ENCODE measurements around the gene HLA-DQA2. TPM values are rescaled to one million over a fixed set of nuclear protein-coding genes. Genes with fewer than 3 reads are reported as not detected.
"Not testable (repeated sequence)": the region's sequence is repeated elsewhere in the genome, so short reads cannot be mapped to it uniquely, and the experiment has no call there.

The HLA-DQA2 gene
- total RNA-seq (not detected), polyA plus RNA-seq (under 1 TPM in 1 of 2 donors, not detected in 1; 0.77 TPM)

DNA sequence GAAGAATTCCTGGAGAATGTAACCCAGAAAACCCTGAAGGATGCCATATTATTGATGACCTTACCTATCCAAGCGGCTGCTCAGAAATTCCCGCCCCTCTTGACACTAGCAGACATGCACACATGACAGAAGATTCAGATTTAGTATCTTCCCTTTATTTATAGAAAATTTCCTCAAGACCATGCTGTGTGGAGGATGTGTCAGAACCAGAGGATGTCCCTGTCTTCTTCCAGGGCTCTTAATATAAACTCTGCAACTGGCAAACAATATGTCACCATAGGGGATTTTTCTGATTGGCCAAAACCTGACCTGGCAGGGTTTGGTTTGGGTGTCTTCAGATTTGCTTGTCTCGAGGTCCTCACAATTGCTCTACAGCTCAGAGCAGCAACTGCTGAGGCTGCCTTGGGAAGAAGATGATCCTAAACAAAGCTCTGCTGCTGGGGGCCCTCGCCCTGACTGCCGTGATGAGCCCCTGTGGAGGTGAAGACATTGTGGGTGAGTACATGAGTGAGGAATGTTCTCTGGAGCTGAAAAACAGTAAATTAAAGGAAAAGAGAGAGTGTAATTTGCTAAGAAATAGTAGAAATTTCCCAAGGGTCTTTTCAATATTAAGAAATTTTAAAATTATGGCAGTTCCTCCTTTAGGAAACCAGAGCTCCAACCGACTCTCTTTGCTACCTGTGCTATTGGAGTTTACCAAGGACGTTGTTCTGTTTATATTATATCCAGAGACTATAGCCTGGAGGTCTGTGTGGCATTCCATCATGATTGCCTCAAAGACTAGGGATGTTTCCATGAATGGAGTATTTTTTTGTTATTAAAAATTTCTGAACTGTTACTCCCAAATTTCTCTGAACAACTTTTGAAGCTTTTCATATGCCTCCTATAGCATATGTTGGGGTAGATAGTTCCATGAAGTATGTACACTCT, at the start of gene HLA-DQA2:
HLA-DQA2 (plus strand) TSS at position 361 of the 930 bp plus-strand sequence; CDS start at position 414, 53 bp downstream.
- Mint-ChIP-seq H3K27me3 (peaks cover 27% of the 10 kb centered on the region in 2 donors), H3K27ac (no peak within 1 kb of the TSS), H3K36me3 (no peaks in the 10 kb centered on the region), H3K9me3 (no peaks in the 10 kb centered on the region), H3K4me1 (peaks cover 0 to 2% (median 0%) of the 10 kb centered on the region in 4 donors), H3K4me3 (no peak within 1 kb of the TSS)
- H3K27ac ChIP-seq (ENCODE audit: low read depth, low read length) = no peak within 1 kb of the TSS
- no peaks in the 10 kb centered on the region for H3K9me3 ChIP-seq (ENCODE audit: control insufficient read depth in 1 of 2, low read length in 2 of 2)
- no peak within 1 kb of the TSS for H3K4me3 ChIP-seq (ENCODE audit: low read length in 2 of 2)
- intact Hi-C loops (cut with micrococcal nuclease) = no loop called here
- ChIA-PET POLR2A (ENCODE audit: partially characterized antibody) (no interaction called here), CTCF (ENCODE audit: partially characterized antibody) (interaction anchor here (0.8 kb wide), 1 partner anchor 328 kb away, joined by 3 read pairs; no protein-coding TSS in a partner anchor)
- DNase-seq = no peak
- no peaks in the 10 kb centered on the region for H3K4me1 ChIP-seq (ENCODE audit: insufficient read depth, low read length)
- peaks cover 4% of the 10 kb centered on the region for H3K27me3 ChIP-seq (ENCODE audit: insufficient read depth, low read length)
- no peaks in the 10 kb centered on the region for H3K36me3 ChIP-seq (ENCODE audit: insufficient read depth, low read length)

DNA sequence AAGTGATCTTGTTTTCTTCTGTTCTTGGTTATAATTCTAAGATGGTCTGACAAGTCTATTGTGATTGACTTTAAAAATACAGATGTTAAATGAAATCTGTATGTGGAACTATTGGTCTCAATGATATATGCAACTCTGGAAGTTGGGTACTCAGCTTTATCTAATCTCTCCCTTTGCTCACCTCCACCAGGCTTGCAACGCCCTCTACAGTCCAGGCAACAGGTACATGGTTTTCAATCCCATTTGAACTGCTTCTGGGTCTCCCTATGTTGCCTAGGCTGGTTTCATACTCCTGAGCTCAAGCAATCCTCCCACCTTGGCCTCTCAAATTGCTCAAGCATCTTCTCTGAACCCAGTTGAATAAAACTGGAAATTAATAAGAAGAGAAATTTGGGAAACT, 49.2 kb upstream of the HLA-DQA2 start:
- H3K27ac ChIP-seq (ENCODE audit: low read depth, low read length) = no peak overlapping the region
- Mint-ChIP-seq H3K9me3 (peaks cover 0 to 7% (median 0%) of the 10 kb centered on the region in 8 donors), H3K4me3 (no peak overlapping the region), H3K36me3 (no peaks in the 10 kb centered on the region), H3K27ac (no peak overlapping the region), H3K4me1 (peaks cover 5 to 15% (median 11%) of the 10 kb centered on the region in 4 donors), H3K27me3 (peaks cover 22 to 31% of the 10 kb centered on the region in 2 donors)
- H3K9me3 ChIP-seq (ENCODE audit: control insufficient read depth in 1 of 2, low read length in 2 of 2) = no peaks in the 10 kb centered on the region
- peak; percentile 39 to 72 (median 65) for DNase-seq
- intact Hi-C loops (cut with micrococcal nuclease) = loop anchor here (1.0 to 2.0 kb wide), 2 partner anchors 260 to 277 kb away; no protein-coding TSS in a partner anchor
- H3K4me1 ChIP-seq (ENCODE audit: insufficient read depth, low read length) = peaks cover 16% of the 10 kb centered on the region
- ChIA-PET POLR2A (ENCODE audit: partially characterized antibody) (interaction anchor here (0.9 to 1.3 kb wide), 2 partner anchors 70 to 176 kb away, joined by 3 read pairs; no protein-coding TSS in a partner anchor), CTCF (ENCODE audit: partially characterized antibody) (interaction anchor here (0.9 to 1.6 kb wide), 8 partner anchors 8 to 278 kb away, joined by 3 to 13 read pairs (median 4); no protein-coding TSS in a partner anchor)
- H3K36me3 ChIP-seq (ENCODE audit: insufficient read depth, low read length) = no peaks in the 10 kb centered on the region
- no peaks in the 10 kb centered on the region for H3K27me3 ChIP-seq (ENCODE audit: insufficient read depth, low read length)
- no peak overlapping the region for H3K4me3 ChIP-seq (ENCODE audit: low read length in 2 of 2)

DNA sequence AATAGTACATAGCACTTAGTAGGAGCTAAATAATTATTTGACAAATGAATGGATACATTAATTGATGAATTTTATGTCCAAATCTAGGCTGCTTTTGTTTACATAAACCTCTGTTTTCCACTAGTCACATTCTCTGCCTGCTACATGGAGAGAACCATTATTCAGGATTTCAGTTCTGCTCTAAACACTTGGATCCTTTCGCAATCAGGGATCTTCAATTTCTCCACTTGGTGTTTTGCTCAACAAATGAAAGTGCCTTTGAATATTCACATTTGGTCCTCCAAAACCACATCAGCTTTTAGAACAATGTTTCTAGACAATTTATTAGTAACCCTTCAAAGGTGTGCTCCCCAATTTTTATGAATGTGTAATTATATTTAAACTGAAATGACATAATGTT, 44.2 kb upstream of the HLA-DQA2 start:
- Histone ChIP-seq H3K4me1 (ENCODE audit: insufficient read depth, low read length) (peaks cover under 1% of the 10 kb centered on the region), H3K4me3 (ENCODE audit: low read length in 2 of 2) (no peak overlapping the region), H3K9me3 (ENCODE audit: control insufficient read depth in 1 of 2, low read length in 2 of 2) (no peaks in the 10 kb centered on the region), H3K36me3 (ENCODE audit: insufficient read depth, low read length) (no peaks in the 10 kb centered on the region), H3K27me3 (ENCODE audit: insufficient read depth, low read length) (peaks cover 4% of the 10 kb centered on the region), H3K27ac (ENCODE audit: low read depth, low read length) (no peak overlapping the region)
- H3K9me3 Mint-ChIP-seq = peaks cover 0 to 8% (median 0%) of the 10 kb centered on the region in 8 donors
- no peak for DNase-seq
- ChIA-PET CTCF (ENCODE audit: partially characterized antibody) (interaction anchor here (0.7 to 1.7 kb wide), 4 partner anchors 75 to 283 kb away, joined by 3 to 6 read pairs (median 6); no protein-coding TSS in a partner anchor), POLR2A (ENCODE audit: partially characterized antibody) (no interaction called here)
- intact Hi-C loops (cut with micrococcal nuclease) = no loop called here
- H3K4me1 Mint-ChIP-seq = peaks cover 2 to 4% (median 2%) of the 10 kb centered on the region in 4 donors
- H3K36me3 Mint-ChIP-seq = no peaks in the 10 kb centered on the region
- H3K27ac Mint-ChIP-seq = no peak overlapping the region
- H3K27me3 Mint-ChIP-seq = peaks cover 37 to 42% of the 10 kb centered on the region in 2 donors
- H3K4me3 Mint-ChIP-seq = no peak overlapping the region

DNA sequence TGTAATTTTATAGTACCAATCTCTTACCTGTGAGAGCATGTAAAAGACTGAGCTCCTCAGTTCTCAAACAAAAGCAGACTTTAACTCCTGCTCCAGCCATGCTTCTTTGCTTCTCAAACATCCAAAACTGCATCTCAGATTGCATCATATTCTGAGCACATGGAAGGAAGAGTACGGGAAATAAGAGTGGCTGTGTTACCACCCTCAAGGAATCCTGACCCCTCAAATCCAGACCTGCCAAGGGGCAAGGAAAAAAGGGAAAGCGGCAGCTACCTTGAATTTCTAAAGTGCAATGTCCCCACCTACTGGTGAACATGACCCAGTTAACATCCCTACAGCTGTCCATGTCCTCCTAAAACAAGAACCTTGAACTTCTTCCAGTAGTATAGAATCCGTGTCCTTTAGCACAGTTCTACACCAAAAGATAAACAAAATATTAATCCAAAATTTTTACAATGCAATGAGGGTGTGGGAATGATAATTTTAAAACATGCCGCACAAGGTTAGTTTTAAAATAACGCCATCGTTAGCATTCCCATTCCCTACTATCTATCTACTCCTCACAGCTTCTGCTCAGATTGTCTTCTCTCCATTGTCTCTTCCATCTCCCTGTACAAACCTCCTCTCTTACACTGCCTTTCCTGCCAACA, 40.7 kb upstream of the HLA-DQA2 start:
- H3K4me1 ChIP-seq (ENCODE audit: insufficient read depth, low read length) = no peaks in the 10 kb centered on the region
- ChIA-PET POLR2A (ENCODE audit: partially characterized antibody) (interaction anchor here (1.5 kb wide), 1 partner anchor 78 kb away, joined by 4 read pairs; no protein-coding TSS in a partner anchor), CTCF (ENCODE audit: partially characterized antibody) (interaction anchor here (0.6 to 5.4 kb wide), 20 partner anchors 8 to 289 kb away, joined by 3 to 96 read pairs (median 5); no protein-coding TSS in a partner anchor)
- peaks cover 0 to 4% (median 1%) of the 10 kb centered on the region in 4 donors for H3K4me1 Mint-ChIP-seq
- peaks cover 0 to 3% (median 0%) of the 10 kb centered on the region in 8 donors for H3K9me3 Mint-ChIP-seq
- peak overlapping the region in 1 of 7 donors; percentile 90 for H3K27ac Mint-ChIP-seq
- no peak overlapping the region for H3K4me3 ChIP-seq (ENCODE audit: low read length in 2 of 2)
- peak in 4 of 5 donors; percentile 29 to 45 (median 38) for DNase-seq
- no peaks in the 10 kb centered on the region for H3K9me3 ChIP-seq (ENCODE audit: control insufficient read depth in 1 of 2, low read length in 2 of 2)
- H3K36me3 Mint-ChIP-seq = no peaks in the 10 kb centered on the region
- H3K36me3 ChIP-seq (ENCODE audit: insufficient read depth, low read length) = no peaks in the 10 kb centered on the region
- H3K4me3 Mint-ChIP-seq = peak overlapping the region in 2 of 8 donors; percentile 35 to 58
- intact Hi-C loops (cut with micrococcal nuclease) = loop anchor here (1.0 to 2.0 kb wide), 5 partner anchors 78 to 287 kb away; no protein-coding TSS in a partner anchor
- peaks cover 9% of the 10 kb centered on the region for H3K27me3 ChIP-seq (ENCODE audit: insufficient read depth, low read length)
- peaks cover 24 to 26% of the 10 kb centered on the region in 2 donors for H3K27me3 Mint-ChIP-seq
- H3K27ac ChIP-seq (ENCODE audit: low read depth, low read length) = no peak overlapping the region

DNA sequence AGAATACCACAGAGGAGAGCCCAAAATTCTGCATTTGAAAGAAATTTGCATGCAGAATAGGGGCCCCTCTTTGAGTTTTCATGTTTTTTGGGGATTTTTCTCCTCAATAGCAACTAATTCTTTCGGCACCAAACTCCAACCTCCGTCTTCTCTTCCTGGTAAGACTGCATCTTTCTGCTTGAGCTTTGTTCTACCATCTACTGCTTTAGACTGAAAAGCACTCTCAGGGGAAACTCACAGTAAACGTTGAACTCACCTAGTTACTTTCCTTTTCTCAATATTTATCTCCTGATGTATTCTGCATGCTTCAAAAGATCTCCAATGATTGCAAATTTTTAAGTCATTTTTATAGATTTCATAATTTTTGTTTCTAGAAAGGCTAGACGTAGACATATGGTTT, 37.8 kb upstream of the HLA-DQA2 start:
- Histone ChIP-seq H3K4me3 (ENCODE audit: low read length in 2 of 2) (no peak overlapping the region), H3K27me3 (ENCODE audit: insufficient read depth, low read length) (peaks cover 9% of the 10 kb centered on the region), H3K9me3 (ENCODE audit: control insufficient read depth in 1 of 2, low read length in 2 of 2) (no peaks in the 10 kb centered on the region), H3K4me1 (ENCODE audit: insufficient read depth, low read length) (no peaks in the 10 kb centered on the region), H3K27ac (ENCODE audit: low read depth, low read length) (no peak overlapping the region), H3K36me3 (ENCODE audit: insufficient read depth, low read length) (no peaks in the 10 kb centered on the region)
- Mint-ChIP-seq H3K36me3 (no peaks in the 10 kb centered on the region), H3K4me1 (peaks cover 0 to 4% (median 1%) of the 10 kb centered on the region in 4 donors), H3K4me3 (no peak overlapping the region), H3K9me3 (peaks cover 0 to 3% (median 0%) of the 10 kb centered on the region in 8 donors), H3K27me3 (peaks cover 21 to 25% of the 10 kb centered on the region in 2 donors), H3K27ac (no peak overlapping the region)
- ChIA-PET POLR2A (ENCODE audit: partially characterized antibody) (no interaction called here), CTCF (ENCODE audit: partially characterized antibody) (interaction anchor here (0.7 to 5.4 kb wide), 7 partner anchors 163 to 298 kb away, joined by 3 to 96 read pairs (median 3); no protein-coding TSS in a partner anchor)
- DNase-seq = no peak
- intact Hi-C loops (cut with micrococcal nuclease) = no loop called here

DNA sequence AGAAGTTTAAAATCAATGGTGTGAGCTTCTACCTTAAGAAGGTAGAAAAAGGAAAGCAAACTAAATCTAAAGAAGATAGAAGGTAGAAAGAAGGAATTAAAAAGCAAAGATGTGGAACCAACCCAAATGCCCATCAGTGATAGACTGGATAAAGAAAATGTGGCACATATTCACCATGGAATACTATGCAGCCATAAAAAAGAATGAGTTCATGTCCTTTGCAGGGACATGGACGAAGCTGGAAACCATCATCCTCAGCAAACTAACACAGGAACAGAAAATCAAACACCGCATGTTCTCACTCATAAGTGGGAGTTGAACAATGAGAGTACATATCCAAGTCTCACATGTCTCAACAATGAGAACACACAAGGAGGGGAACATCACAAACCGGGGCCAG, 36.0 kb upstream of the HLA-DQA2 start:
- H3K9me3 Mint-ChIP-seq; CTCF ChIA-PET (ENCODE audit: partially characterized antibody); H3K36me3 Mint-ChIP-seq; H3K27ac ChIP-seq (ENCODE audit: low read depth, low read length); H3K4me1 ChIP-seq (ENCODE audit: insufficient read depth, low read length); H3K36me3 ChIP-seq (ENCODE audit: insufficient read depth, low read length); H3K4me3 ChIP-seq (ENCODE audit: low read length in 2 of 2); H3K4me3 Mint-ChIP-seq; POLR2A ChIA-PET (ENCODE audit: partially characterized antibody); H3K9me3 ChIP-seq (ENCODE audit: control insufficient read depth in 1 of 2, low read length in 2 of 2); DNase-seq; H3K27ac Mint-ChIP-seq; H3K4me1 Mint-ChIP-seq; intact Hi-C loops (cut with micrococcal nuclease); H3K27me3 ChIP-seq (ENCODE audit: insufficient read depth, low read length): not testable (repeated sequence)
- H3K27me3 Mint-ChIP-seq = peaks cover 15 to 24% of the 10 kb centered on the region in 2 donors
